HL-60/S4 treated with retinoic acid at 250 ng/mL for 4 days and 3 days (cell line): Measurements from ENCODE around the gene HTR1D.

Source experiments
- in situ Hi-C: fragments of 300-500 bp; cut with MboI; formaldehyde crosslinking; loops from 2 replicates; pipeline ENCODE4 v1.7.0; 2022; ENCODE audit warnings: low sequenced_read_pairs

The HTR1D gene

DNA sequence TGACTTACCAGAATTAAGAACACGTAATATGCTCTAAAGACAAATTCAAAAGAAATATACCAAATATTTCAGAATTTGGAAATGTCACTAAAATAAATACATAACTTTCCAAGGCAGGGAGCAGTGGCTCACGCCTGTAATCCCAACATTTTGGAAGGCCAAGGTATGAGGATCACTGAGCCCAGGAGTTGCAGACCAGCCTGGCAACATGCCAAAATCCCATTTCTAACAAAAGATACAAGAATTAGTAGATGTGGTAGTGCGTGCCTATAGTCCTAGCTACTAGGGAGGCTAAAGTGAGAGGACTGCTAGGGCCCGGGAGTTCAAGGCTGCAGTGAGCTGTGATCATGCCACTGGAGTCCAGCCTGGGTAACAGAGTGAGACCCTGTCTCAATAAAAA, 60.4 kb downstream of the HTR1D start:
- in situ Hi-C loops: no loop called here

GRCh38 chr1:23152966-23153684, 64.2 kb downstream of the HTR1D start:
- in situ Hi-C loops: no loop called here

DNA sequence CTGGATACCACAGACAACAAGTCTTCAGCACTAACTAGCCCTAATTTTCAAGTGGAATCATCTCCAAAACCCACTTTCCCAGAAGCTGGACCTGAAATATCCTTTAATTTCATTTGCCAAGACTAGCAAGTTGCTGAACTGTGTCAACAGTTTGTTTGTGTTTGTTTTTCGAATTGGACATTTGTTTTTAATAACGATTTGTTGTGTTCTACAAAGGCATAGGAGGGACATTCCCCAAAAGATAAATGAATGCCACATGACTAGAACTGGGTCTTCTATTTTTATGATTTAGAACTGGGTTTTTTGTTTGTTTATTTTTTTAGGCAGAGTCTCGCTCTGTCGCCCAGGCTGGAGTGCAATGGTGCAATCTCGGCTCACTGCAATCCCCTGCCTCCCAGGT, 66.6 kb downstream of the HTR1D start:
- in situ Hi-C loops: no loop called here

DNA sequence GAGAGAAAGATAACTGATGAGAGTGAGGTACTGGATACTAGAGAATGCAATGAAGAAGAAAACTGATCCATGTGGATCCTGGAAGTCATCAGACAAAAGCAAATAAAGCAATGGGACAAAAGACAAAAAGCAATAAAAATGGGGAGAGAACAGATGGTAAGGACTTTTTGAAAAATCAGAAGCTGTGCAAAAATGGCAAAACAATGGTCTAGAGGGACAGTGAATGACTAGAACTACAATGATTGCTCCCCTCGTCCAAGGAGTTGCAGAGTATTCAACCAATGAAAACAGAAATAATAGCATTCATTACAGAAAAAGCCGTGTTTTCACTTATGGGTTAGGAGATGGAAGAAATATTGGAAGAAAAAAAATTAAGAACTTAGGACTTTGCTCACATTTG, 67.2 kb downstream of the HTR1D start:
- in situ Hi-C loops: no loop called here

DNA sequence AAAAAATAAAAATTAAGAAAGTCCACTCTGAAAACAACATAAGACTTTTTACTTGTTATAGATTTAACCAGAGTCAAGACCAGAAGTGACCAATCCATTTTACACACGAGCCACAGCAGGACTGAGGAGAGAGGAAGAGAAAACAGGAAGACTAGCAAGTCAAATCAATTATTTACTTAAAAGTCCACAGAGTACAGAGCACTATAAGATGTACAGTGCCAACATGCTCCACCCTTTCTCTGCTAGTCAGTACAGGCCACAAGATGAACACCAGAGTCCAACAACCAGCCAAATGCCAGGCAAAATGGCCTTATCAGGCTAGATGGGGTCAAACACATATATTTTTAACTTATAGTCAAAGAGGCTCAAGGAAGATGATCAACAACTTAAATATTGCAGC, 68.2 kb downstream of the HTR1D start:
- in situ Hi-C loops: no loop called here

DNA sequence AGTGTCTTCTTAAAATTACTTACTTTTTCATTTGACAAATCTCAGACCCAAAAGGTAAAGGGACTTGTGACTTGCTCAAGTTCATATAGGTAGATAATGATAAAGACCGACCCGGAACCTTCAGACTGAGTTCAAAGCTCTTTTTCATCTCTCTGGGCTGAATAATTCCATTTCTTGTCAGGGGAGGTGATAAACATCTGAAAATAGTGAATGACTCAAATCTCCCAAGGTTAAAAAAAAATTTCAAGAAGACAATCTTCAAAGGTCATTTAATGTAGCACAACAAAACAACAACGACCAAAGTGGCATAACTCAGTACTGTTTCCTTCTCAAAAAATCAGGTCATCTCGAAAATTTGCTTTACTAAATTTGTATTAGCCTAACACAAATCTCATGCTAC, 69.2 kb downstream of the HTR1D start:
- in situ Hi-C loops: no loop called here
